ENCODE measurements around the gene MUTYH. TPM values are rescaled to one million over a fixed set of nuclear protein-coding genes. Genes with fewer than 3 reads are reported as not detected.
A peak's percentile ranks its signal among the peaks of the same experiment; 100 is the strongest.

The MUTYH gene
- total RNA-seq, 1 experiment from 2014 or later = 65.7 TPM

DNA sequence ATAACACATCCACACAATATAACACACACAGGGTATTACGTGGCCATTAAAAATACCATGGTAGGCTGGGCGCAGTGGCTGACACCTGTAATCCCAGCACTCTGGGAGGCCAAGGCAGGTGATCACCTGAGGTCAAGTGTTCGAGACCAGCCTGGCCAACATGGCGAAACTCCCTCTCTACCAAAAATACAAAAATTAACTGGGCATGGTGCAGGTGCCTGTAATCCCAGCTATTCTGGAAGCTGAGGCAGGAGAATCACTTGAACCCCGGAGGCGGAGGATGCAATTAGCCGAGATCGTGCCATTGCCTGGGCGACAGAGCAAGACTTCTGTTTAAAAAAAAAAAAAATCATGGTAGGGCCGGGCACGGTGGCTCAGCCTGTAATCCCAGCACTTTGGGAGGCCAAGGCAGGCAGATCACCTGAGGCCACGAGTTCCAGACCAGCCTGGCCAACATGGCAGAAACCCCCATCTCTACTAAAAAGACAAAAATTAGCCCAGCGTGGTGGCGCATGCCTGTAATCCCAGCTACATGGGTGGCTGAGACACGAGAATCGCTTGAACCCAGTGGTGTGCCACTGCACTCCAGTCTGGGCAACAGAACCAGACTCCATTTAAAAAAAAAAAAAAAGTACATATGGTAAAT lies 37.6 kb downstream of the MUTYH start:
- CTCF ChIA-PET = interaction anchor here (0.6 to 11.1 kb wide), 19 partner anchors 9 to 942 kb away, joined by 3 to 317 read pairs (median 4); partner anchors contain the start of genes HECTD3, HPDL, MUTYH and PLK3
- H3K4me1 Mint-ChIP-seq = peaks cover 55% of the 10 kb centered on the region
- H3K27ac Mint-ChIP-seq = no peak overlapping the region
- no peak for ATAC-seq
- H3K4me3 Mint-ChIP-seq = peak overlapping the region; percentile 86
- TF ChIP-seq, protein P1, sequence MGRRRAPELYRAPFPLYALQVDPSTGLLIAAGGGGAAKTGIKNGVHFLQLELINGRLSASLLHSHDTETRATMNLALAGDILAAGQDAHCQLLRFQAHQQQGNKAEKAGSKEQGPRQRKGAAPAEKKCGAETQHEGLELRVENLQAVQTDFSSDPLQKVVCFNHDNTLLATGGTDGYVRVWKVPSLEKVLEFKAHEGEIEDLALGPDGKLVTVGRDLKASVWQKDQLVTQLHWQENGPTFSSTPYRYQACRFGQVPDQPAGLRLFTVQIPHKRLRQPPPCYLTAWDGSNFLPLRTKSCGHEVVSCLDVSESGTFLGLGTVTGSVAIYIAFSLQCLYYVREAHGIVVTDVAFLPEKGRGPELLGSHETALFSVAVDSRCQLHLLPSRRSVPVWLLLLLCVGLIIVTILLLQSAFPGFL (CRISPR knock-in tag; IDR thresholded peaks at IDR 0.05; ENCODE audit: borderline replicate concordance) = no peak
- TF ChIP-seq GTF2I (CRISPR knock-in tag; conservative IDR thresholded peaks at IDR 0.05) = no peak
- TF ChIP-seq ZNF416 (CRISPR knock-in tag; IDR thresholded peaks at IDR 0.05) = no peak
- no peak for TF ChIP-seq IRF2 (CRISPR knock-in tag; IDR thresholded peaks at IDR 0.05; ENCODE audit: borderline replicate concordance, low read depth)
- TF ChIP-seq, protein P2, sequence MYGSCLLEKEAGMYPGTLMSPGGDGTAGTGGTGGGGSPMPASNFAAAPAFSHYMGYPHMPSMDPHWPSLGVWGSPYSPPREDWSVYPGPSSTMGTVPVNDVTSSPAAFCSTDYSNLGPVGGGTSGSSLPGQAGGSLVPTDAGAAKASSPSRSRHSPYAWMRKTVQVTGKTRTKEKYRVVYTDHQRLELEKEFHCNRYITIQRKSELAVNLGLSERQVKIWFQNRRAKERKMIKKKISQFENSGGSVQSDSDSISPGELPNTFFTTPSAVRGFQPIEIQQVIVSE (CRISPR knock-in tag; IDR thresholded peaks at IDR 0.05; ENCODE audit: borderline replicate concordance) = no peak
- TF ChIP-seq ELF4 (CRISPR knock-in tag; IDR thresholded peaks at IDR 0.05; ENCODE audit: low read depth) = no peak
- TF ChIP-seq CREM (CRISPR knock-in tag; IDR thresholded peaks at IDR 0.05) = no peak
- no peak for TF ChIP-seq ZNF263 (CRISPR knock-in tag; IDR thresholded peaks at IDR 0.05; ENCODE audit: low read depth)
- TF ChIP-seq, protein P3, sequence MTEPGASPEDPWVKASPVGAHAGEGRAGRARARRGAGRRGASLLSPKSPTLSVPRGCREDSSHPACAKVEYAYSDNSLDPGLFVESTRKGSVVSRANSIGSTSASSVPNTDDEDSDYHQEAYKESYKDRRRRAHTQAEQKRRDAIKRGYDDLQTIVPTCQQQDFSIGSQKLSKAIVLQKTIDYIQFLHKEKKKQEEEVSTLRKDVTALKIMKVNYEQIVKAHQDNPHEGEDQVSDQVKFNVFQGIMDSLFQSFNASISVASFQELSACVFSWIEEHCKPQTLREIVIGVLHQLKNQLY (CRISPR knock-in tag; IDR thresholded peaks at IDR 0.05) = no peak
- TF ChIP-seq, protein P4, sequence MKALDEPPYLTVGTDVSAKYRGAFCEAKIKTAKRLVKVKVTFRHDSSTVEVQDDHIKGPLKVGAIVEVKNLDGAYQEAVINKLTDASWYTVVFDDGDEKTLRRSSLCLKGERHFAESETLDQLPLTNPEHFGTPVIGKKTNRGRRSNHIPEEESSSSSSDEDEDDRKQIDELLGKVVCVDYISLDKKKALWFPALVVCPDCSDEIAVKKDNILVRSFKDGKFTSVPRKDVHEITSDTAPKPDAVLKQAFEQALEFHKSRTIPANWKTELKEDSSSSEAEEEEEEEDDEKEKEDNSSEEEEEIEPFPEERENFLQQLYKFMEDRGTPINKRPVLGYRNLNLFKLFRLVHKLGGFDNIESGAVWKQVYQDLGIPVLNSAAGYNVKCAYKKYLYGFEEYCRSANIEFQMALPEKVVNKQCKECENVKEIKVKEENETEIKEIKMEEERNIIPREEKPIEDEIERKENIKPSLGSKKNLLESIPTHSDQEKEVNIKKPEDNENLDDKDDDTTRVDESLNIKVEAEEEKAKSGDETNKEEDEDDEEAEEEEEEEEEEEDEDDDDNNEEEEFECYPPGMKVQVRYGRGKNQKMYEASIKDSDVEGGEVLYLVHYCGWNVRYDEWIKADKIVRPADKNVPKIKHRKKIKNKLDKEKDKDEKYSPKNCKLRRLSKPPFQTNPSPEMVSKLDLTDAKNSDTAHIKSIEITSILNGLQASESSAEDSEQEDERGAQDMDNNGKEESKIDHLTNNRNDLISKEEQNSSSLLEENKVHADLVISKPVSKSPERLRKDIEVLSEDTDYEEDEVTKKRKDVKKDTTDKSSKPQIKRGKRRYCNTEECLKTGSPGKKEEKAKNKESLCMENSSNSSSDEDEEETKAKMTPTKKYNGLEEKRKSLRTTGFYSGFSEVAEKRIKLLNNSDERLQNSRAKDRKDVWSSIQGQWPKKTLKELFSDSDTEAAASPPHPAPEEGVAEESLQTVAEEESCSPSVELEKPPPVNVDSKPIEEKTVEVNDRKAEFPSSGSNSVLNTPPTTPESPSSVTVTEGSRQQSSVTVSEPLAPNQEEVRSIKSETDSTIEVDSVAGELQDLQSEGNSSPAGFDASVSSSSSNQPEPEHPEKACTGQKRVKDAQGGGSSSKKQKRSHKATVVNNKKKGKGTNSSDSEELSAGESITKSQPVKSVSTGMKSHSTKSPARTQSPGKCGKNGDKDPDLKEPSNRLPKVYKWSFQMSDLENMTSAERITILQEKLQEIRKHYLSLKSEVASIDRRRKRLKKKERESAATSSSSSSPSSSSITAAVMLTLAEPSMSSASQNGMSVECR (CRISPR knock-in tag; IDR thresholded peaks at IDR 0.05; ENCODE audit: borderline replicate concordance) = no peak
- TF ChIP-seq, protein P5, sequence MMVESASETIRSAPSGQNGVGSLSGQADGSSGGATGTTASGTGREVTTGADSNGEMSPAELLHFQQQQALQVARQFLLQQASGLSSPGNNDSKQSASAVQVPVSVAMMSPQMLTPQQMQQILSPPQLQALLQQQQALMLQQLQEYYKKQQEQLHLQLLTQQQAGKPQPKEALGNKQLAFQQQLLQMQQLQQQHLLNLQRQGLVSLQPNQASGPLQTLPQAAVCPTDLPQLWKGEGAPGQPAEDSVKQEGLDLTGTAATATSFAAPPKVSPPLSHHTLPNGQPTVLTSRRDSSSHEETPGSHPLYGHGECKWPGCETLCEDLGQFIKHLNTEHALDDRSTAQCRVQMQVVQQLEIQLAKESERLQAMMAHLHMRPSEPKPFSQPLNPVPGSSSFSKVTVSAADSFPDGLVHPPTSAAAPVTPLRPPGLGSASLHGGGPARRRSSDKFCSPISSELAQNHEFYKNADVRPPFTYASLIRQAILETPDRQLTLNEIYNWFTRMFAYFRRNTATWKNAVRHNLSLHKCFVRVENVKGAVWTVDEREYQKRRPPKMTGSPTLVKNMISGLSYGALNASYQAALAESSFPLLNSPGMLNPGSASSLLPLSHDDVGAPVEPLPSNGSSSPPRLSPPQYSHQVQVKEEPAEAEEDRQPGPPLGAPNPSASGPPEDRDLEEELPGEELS (CRISPR knock-in tag; IDR thresholded peaks at IDR 0.05) = no peak
- no peak for TF ChIP-seq ETV6 (CRISPR knock-in tag; IDR thresholded peaks at IDR 0.05)
- TF ChIP-seq CREB1 (CRISPR knock-in tag; IDR thresholded peaks at IDR 0.05) = no peak
- TF ChIP-seq, protein P6, sequence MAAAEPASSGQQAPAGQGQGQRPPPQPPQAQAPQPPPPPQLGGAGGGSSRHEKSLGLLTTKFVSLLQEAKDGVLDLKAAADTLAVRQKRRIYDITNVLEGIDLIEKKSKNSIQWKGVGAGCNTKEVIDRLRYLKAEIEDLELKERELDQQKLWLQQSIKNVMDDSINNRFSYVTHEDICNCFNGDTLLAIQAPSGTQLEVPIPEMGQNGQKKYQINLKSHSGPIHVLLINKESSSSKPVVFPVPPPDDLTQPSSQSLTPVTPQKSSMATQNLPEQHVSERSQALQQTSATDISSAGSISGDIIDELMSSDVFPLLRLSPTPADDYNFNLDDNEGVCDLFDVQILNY (CRISPR knock-in tag; IDR thresholded peaks at IDR 0.05) = no peak
- H3K9me3 Mint-ChIP-seq = no peaks in the 10 kb centered on the region
- no peak for DNase-seq (ENCODE audit: low spot score)
- POLR2A ChIA-PET = interaction anchor here (1.0 to 5.3 kb wide), 6 partner anchors 10 to 489 kb away, joined by 3 to 52 read pairs (median 8); partner anchors contain the start of genes HECTD3, HPDL, TESK2 and UROD
- no peaks in the 10 kb centered on the region for H3K27me3 Mint-ChIP-seq (ENCODE audit: low read depth)
- H3K36me3 Mint-ChIP-seq = no peaks in the 10 kb centered on the region

Data from WTC11 (cell line).